Measurements from ENCODE around the gene POSTN.

Gene POSTN

DNA sequence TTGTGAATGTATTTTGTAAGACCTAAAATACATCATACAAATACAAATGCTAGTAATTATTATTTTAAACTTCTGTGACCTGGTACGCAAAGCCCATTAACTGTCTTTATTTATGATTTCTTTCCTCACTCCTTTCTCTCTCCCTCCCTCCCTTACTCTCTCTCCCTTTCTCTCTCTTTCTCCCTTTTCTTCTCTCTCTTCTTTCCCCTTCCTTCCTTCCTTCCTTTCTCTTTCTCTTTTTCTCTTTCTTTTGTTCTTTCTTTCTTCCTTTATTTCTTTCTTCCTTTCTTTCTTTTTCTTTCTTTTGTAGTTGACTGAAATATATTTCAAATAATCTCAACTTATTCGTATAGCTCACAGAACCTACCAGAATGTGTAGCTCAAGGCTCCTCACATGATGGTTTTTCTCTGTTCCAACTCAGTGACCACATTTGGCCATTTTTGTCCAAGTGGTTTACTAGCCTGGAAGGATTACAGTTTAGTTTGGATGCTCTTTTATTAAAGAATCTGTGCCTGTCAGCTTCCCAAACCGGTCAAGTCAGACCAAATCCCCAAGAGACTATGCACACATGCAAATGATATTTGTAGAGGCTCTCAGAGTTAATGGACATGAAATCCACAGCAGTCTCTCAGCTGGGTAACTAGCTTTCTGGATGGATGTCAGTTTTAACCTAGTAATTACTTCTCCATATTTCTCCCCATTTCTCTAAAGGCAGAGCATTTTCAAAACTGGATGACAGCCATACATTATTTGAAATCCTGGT is 71.7 kb downstream of the POSTN start:
- DNase-seq (ENCODE audit: low read depth in 2 of 3, low spot score in 2 of 3), result no peak

DNA sequence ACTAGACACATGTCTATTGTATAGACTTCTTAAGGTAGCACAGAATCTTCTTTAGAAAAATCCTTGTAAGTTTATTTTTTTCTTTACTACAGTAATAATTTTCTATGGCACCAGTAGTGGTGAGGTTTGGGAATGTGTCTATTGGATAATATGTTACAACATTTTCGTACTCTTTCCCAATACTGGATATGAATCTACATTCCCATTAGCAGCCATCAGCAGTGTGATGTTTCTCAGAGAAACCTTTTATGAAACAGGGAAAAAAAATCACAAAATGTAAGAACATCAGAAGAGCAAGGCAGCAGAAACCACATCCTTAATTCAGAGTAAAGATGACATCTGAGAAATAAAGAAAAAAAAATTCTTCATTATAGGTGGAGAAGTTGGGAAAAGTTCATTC is 83.3 kb downstream of the POSTN start:
- DNase-seq (ENCODE audit: low read depth in 2 of 3, low spot score in 2 of 3), result no peak
